HUES48 (cell line): ENCODE results near the gene PABPC3.

Source experiments
- H3K27ac ChIP-seq: one replicate; pipeline ENCODE4 v1.7.0; 2013; ENCODE audit warnings: low read depth, low read length, inconsistent platforms
- H3K27me3 ChIP-seq: 2 replicates; pipeline ENCODE4 v1.6.1; 2013; ENCODE audit warnings: mild to moderate bottlenecking, low read length; ENCODE audit not compliant: control insufficient read depth, insufficient read depth
- H3K36me3 ChIP-seq: 2 replicates; pipeline ENCODE4 v1.6.1; 2013; ENCODE audit warnings: low read length; ENCODE audit not compliant: control insufficient read depth, insufficient read depth
- H3K4me1 ChIP-seq: 2 replicates; pipeline ENCODE4 v1.6.1; 2013; ENCODE audit warnings: mild to moderate bottlenecking, low read length; ENCODE audit not compliant: control insufficient read depth, insufficient read depth
- H3K4me3 ChIP-seq: 2 replicates; pipeline ENCODE4 v1.5.1; 2013; ENCODE audit warnings: mild to moderate bottlenecking, low read depth, low read length
- H3K9ac ChIP-seq: 2 replicates; pipeline ENCODE4 v1.6.1; 2013; ENCODE audit warnings: mild to moderate bottlenecking, low read depth, low read length, moderate library complexity
- H3K9me3 ChIP-seq: 2 replicates; pipeline ENCODE4 v1.6.1; 2013; ENCODE audit warnings: low read length; ENCODE audit not compliant: control insufficient read depth, insufficient read depth

Gene PABPC3

DNA sequence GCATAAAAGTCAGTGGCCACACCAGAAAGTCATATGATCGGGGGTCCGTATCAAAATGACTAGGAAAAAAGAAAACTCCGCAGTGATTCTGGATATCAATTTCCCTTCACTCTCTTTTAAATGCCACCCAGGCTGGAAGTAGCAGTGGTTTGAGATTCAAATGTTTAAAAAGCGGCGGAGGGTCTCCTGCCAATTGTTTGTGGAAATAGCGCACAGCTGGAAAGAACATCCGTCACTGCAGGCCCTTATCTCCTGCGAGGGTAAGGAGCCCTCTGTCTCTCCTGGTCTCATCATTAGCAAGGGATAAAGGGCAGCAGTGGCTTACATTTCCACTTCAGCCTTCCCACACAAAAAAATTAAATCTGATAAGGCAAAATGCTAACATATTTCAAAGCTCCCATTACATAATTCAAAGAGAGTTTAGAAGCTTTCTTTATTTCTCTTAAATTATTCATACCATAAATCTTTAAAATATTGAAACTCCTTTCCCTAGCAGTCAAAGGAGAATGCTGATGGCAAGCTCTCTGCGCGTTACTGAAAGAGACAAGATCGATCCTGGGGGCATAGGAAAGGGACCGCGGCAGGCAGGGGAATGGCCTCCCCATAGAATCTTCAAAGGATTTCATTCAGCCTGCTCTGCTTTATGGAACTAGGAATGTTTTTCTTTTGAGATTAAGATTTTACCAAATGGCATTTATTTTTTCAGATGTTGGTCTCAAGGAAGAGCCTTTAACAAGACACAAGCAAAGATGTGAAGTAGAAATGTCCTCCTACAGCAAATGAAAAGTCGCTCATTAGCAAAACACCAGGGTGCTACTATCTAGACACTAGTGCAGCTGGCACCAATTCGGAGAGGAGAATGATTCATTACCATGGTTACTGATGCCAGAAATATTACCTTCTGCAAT lies 41.2 kb downstream of the PABPC3 start:
- H3K9ac ChIP-seq = no peak overlapping the region

DNA sequence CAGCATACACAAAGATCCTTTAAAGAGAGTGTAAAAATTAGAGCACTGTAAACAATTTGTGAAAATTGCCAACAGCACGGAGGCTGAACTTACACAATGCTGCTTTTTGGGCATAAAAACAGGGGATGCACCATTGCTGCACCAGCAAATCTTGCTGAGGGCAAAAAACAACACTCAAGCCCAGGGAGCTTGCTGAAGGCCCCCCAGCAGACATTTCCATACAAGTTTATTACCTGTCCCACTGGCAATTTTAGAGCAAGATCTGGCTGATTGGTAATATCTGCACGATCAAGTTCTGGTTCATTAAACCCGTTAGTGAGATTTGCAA lies 41.8 kb downstream of the PABPC3 start:
- H3K36me3 ChIP-seq = no peaks in the 10 kb centered on the region
- H3K27ac ChIP-seq = peak overlapping the region; percentile 83
- no peak overlapping the region for H3K9ac ChIP-seq
- peaks cover 9% of the 10 kb centered on the region for H3K9me3 ChIP-seq
- no peaks in the 10 kb centered on the region for H3K27me3 ChIP-seq
- peaks cover 32% of the 10 kb centered on the region for H3K4me1 ChIP-seq
- peak overlapping the region; percentile 1; the same call in 1 of the 2 replicates for H3K4me3 ChIP-seq

More for the DNA sequence above, 41.2 kb downstream of the PABPC3 start:
- Histone ChIP-seq H3K27ac (peak overlapping the region; percentile 83), H3K4me1 (peaks cover 37% of the 10 kb centered on the region), H3K9me3 (peaks cover 9% of the 10 kb centered on the region), H3K4me3 (peak overlapping the region; percentile 42), H3K36me3 (no peaks in the 10 kb centered on the region), H3K27me3 (no peaks in the 10 kb centered on the region)

DNA sequence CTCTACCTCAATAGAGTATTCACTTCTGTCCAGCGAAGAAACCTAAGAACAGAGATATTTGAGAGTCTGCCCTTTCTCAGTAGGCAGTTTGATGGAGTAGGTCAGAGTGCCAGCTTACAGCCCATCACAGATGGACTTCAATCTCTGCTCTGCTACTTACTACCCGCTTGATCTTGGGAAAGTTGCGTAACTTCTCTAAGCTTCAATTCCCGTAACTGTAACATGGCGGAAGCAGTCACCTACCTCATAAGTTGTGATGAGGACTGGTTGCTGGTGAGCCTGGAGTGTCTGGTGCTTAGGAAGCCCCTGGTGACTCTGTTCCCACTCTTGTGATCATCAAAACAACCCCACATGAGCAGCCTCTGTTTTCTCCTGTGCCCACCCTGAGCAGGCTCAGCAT lies 45.1 kb downstream of the PABPC3 start:
- H3K9me3 ChIP-seq = no peaks in the 10 kb centered on the region
- no peak overlapping the region for H3K27ac ChIP-seq
- H3K9ac ChIP-seq = no peak overlapping the region
- H3K4me1 ChIP-seq = peaks cover 25% of the 10 kb centered on the region
- H3K27me3 ChIP-seq = no peaks in the 10 kb centered on the region
- no peaks in the 10 kb centered on the region for H3K36me3 ChIP-seq
- no peak overlapping the region for H3K4me3 ChIP-seq

DNA sequence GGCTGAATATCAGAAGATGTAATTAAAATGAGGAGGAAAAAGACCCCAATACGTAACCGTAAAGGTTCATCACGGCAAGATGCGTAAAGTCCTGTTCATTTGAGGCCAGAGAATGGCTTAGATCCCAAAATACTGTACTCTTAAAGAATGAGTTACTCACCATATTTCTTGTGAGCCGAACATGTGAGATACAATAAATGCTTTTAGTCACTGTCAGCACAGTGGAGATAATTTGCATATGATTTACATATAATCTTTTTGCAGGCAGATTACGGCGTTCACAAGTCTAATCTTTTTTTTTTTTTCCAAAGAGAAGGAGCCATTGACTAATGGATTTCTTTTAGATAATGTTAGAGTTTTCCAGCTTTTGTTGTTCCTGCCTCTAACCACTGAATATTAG lies 47.8 kb downstream of the PABPC3 start:
- Histone ChIP-seq H3K27me3 (no peaks in the 10 kb centered on the region), H3K4me3 (no peak overlapping the region), H3K9me3 (no peaks in the 10 kb centered on the region), H3K4me1 (peaks cover 4% of the 10 kb centered on the region; the same call in 1 of the 2 replicates), H3K9ac (no peak overlapping the region), H3K36me3 (no peaks in the 10 kb centered on the region), H3K27ac (no peak overlapping the region)

DNA sequence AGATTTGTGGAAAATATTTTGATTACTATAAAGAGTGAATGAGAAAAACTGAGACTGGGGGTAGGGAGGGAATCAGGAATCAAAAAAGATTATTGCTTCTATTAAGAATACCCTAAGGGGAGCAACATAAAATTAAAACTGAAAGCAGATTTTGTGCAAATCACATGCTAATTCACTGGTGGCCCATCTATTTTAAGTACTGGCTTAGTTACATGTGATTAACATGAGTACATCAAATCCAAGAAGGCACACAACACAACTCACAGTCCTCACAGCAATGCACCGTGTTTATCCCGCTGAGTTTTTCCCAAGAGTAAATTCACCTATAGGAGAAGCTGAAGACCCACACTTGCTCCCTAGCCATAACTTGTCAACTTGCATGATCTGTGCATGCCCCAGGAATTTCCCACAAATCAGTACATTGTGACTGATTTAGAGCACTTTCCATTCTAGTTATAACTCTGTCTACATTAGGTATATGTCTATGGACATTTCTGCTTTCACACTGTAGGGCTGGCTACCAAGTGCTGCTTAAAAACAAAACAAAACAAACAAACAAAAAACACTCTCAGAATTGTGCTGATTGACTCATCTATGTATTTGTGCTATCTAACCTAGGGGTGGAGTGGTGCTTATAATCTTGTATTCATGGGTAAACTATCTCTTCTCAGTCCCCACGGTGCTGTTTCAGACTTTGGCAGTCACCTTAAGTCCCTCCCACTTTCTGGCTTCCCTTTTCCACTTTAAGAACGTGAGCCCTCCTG lies 51.9 kb downstream of the PABPC3 start:
- no peaks in the 10 kb centered on the region for H3K9me3 ChIP-seq
- no peaks in the 10 kb centered on the region for H3K36me3 ChIP-seq
- peaks cover 3% of the 10 kb centered on the region; the same call in 1 of the 2 replicates for H3K27me3 ChIP-seq
- no peak overlapping the region for H3K9ac ChIP-seq
- peaks cover 17% of the 10 kb centered on the region for H3K4me1 ChIP-seq
- no peak overlapping the region for H3K27ac ChIP-seq
- no peak overlapping the region for H3K4me3 ChIP-seq

DNA sequence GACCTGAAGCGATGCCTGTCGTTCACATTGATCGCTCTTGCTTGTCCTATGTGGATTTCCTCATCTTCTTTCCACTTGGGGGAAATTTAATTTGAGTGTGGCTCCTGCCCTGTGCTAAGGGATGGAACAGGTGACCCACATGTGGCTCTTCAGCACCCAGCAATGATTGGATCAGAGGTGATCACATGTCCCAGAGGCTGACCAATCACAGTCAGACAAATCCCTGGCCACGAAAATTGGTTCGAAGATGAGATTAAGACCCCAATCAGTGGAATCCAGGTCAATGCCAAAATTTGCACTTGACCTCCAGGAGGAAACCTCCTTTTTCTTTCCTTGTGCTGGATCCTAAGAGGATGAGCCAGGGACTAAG lies 52.5 kb downstream of the PABPC3 start:
- Histone ChIP-seq H3K36me3 (no peaks in the 10 kb centered on the region), H3K4me3 (no peak overlapping the region), H3K9ac (no peak overlapping the region), H3K27ac (no peak overlapping the region), H3K27me3 (peaks cover 3% of the 10 kb centered on the region; the same call in 1 of the 2 replicates), H3K4me1 (peaks cover 23% of the 10 kb centered on the region), H3K9me3 (no peaks in the 10 kb centered on the region)
